ENCODE results near the gene PPCDC. TPM values are rescaled to one million over a fixed set of nuclear protein-coding genes. Genes with fewer than 3 reads are reported as not detected.

The PPCDC gene
- total and polyA plus RNA-seq, 2 of the 4 experiments (the other 2 are of a cell fraction): 13.3 to 16.3 TPM

GRCh38 chr15:75076277-75076676, 52.9 kb downstream of the PPCDC start:
- H3K4me2 ChIP-seq (ENCODE audit: low read depth, low read length): no peak overlapping the region

More at GRCh38 chr15:75076277-75076676, 52.9 kb downstream of the PPCDC start:
- no peak overlapping the region for H3K18ac ChIP-seq (ENCODE audit: low read depth, low read length)
- no peak overlapping the region for H4K5ac ChIP-seq (ENCODE audit: low read depth, low read length)
- H3K9me1 ChIP-seq (ENCODE audit: insufficient read depth, low read length): no peaks in the 10 kb centered on the region
- no peak overlapping the region for H2BK120ac ChIP-seq (ENCODE audit: low read depth, low read length)
- no peaks in the 10 kb centered on the region for H4K20me1 ChIP-seq (ENCODE audit: insufficient read depth, low read length)
- no peak overlapping the region for H2AFZ ChIP-seq (replicated peaks; ENCODE audit: low read length, poor library complexity)
- TF ChIP-seq CEBPB (IDR thresholded peaks at IDR 0.05; ENCODE audit: low read depth, low read length) (no peak), FOS (IDR thresholded peaks at IDR 0.05; ENCODE audit: low read depth, low read length) (no peak), POLR2A (IDR thresholded peaks at IDR 0.05; ENCODE audit: low read depth, low read length) (no peak), MAZ (IDR thresholded peaks at IDR 0.05; ENCODE audit: borderline replicate concordance, low read depth, low read length) (no peak), BHLHE40 (IDR thresholded peaks at IDR 0.05; ENCODE audit: low read depth, low read length) (no peak), RFX5 (IDR thresholded peaks at IDR 0.05; ENCODE audit: low read depth, low read length) (no peak), NFE2L2 (IDR thresholded peaks at IDR 0.05; ENCODE audit: low read depth, low read length) (no peak), ELK1 (IDR thresholded peaks at IDR 0.05; ENCODE audit: borderline replicate concordance, low read depth, low read length) (no peak), RAD21 (IDR thresholded peaks at IDR 0.05; ENCODE audit: low read length) (no peak), SMC3 (IDR thresholded peaks at IDR 0.05; ENCODE audit: low read depth, low read length) (no peak), MAFK (IDR thresholded peaks at IDR 0.05; ENCODE audit: low read depth, low read length) (no peak), CHD1 (IDR thresholded peaks at IDR 0.05; ENCODE audit: low read depth, low read length) (no peak), RCOR1 (IDR thresholded peaks at IDR 0.05; ENCODE audit: insufficient replicate concordance, low read length) (no peak), MXI1 (IDR thresholded peaks at IDR 0.05; ENCODE audit: borderline replicate concordance, low read depth, low read length) (no peak)
- TF ChIP-seq, protein P1, sequence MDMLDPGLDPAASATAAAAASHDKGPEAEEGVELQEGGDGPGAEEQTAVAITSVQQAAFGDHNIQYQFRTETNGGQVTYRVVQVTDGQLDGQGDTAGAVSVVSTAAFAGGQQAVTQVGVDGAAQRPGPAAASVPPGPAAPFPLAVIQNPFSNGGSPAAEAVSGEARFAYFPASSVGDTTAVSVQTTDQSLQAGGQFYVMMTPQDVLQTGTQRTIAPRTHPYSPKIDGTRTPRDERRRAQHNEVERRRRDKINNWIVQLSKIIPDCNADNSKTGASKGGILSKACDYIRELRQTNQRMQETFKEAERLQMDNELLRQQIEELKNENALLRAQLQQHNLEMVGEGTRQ (IDR thresholded peaks at IDR 0.05; ENCODE audit: low read depth, low read length): no peak
- TF ChIP-seq, protein P2, sequence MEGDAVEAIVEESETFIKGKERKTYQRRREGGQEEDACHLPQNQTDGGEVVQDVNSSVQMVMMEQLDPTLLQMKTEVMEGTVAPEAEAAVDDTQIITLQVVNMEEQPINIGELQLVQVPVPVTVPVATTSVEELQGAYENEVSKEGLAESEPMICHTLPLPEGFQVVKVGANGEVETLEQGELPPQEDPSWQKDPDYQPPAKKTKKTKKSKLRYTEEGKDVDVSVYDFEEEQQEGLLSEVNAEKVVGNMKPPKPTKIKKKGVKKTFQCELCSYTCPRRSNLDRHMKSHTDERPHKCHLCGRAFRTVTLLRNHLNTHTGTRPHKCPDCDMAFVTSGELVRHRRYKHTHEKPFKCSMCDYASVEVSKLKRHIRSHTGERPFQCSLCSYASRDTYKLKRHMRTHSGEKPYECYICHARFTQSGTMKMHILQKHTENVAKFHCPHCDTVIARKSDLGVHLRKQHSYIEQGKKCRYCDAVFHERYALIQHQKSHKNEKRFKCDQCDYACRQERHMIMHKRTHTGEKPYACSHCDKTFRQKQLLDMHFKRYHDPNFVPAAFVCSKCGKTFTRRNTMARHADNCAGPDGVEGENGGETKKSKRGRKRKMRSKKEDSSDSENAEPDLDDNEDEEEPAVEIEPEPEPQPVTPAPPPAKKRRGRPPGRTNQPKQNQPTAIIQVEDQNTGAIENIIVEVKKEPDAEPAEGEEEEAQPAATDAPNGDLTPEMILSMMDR (conservative IDR thresholded peaks at IDR 0.05; ENCODE audit: low read depth, low read length): no peak
- no peak overlapping the region for H3K14ac ChIP-seq (replicated peaks; ENCODE audit: low read depth, low read length)
- WGBS, 2 experiments (ENCODE audit: extremely low coverage in 2 of 2, insufficient read length in 1 of 2): no CpG with 5 or more reads among the region's 2 CpGs
- no peaks in the 10 kb centered on the region for H3K79me1 ChIP-seq (ENCODE audit: low read depth in 1 of 2, low read length in 2 of 2)
- H2BK15ac ChIP-seq (ENCODE audit: low read depth, low read length): no peak overlapping the region
- no peak overlapping the region for H3K27ac ChIP-seq (ENCODE audit: insufficient read depth, low read length)
- H2BK20ac ChIP-seq (ENCODE audit: low read depth, low read length): no peak overlapping the region
- DNase-seq (no peak), ATAC-seq (ENCODE audit: low read depth) (no peak)
- no peak overlapping the region for H3K56ac ChIP-seq (ENCODE audit: extremely low read depth, insufficient read depth, low read length)
- in situ Hi-C loops (cut with MboI; ENCODE audit: low sequenced_read_pairs): no loop called here
- peaks cover 7% of the 10 kb centered on the region for H3K9me3 ChIP-seq (ENCODE audit: control insufficient read depth, insufficient read depth, low read length)
- no peak overlapping the region for H2AK5ac ChIP-seq (ENCODE audit: low read depth, low read length)
- no peak overlapping the region for H2AK9ac ChIP-seq (replicated peaks; ENCODE audit: low read depth, low read length, poor library complexity)
- no peak overlapping the region for H4K91ac ChIP-seq (ENCODE audit: insufficient read depth, low read depth, low read length)
- intact Hi-C loops (cut with micrococcal nuclease): no loop called here
- peaks cover 3% of the 10 kb centered on the region for H3K27me3 ChIP-seq (ENCODE audit: control insufficient read depth, insufficient read depth, low read length)
- CTCF ChIA-PET: no interaction called here
- no peak overlapping the region for H3K9ac ChIP-seq (ENCODE audit: low read depth, low read length)
- H3K4ac ChIP-seq (ENCODE audit: low read depth, low read length): no peak overlapping the region
- H2BK5ac ChIP-seq (ENCODE audit: low read depth, low read length, poor library complexity, severe bottlenecking): no peak overlapping the region
- no TSS peak for BruUV-seq (replicated peaks)
- no peak overlapping the region for H4K8ac ChIP-seq (ENCODE audit: low read depth in 2 of 2, low read length in 2 of 2)
- dilution Hi-C loops (cut with HindIII; ENCODE audit: low sequenced_read_pairs, unreplicated experiment): no loop called here
- POLR2A ChIA-PET (ENCODE audit: unreplicated experiment): no interaction called here
- no peak overlapping the region for H3K23ac ChIP-seq (ENCODE audit: low read depth, low read length)
- no peak overlapping the region for H3K4me3 ChIP-seq (ENCODE audit: insufficient read depth, low read depth, low read length)
- no peaks in the 10 kb centered on the region for H3K36me3 ChIP-seq (ENCODE audit: control insufficient read depth, insufficient read depth, low read length)
- H3K4me1 ChIP-seq (ENCODE audit: control insufficient read depth, insufficient read depth, low read length): no peaks in the 10 kb centered on the region
